HG02588 (cell line): Measurements from ENCODE around the gene FAM184A.
A peak's percentile ranks its signal among the peaks of the same experiment; 100 is the strongest.
"Not testable (repeated sequence)": the region's sequence is repeated elsewhere in the genome, so short reads cannot be mapped to it uniquely, and the experiment has no call there.

Source experiments
- ATAC-seq: cut with Tn5 transposase; IDR thresholded peaks from one replicate; pipeline ENCODE4 v1.9.1; 2021; ENCODE audit warnings: mild to moderate bottlenecking, moderate library complexity; ENCODE audit not compliant: unreplicated experiment

Gene FAM184A

GRCh38 chr6:119102901-119103300 lies 24.4 kb upstream of the FAM184A start:
- no peak for ATAC-seq

GRCh38 chr6:119100115-119100514 lies 21.7 kb upstream of the FAM184A start:
- ATAC-seq, result no peak

GRCh38 chr6:119097815-119098361 lies 19.4 kb upstream of the FAM184A start:
- not testable (repeated sequence) for ATAC-seq

- no peak for ATAC-seq
Observed at GRCh38 chr6:119096721-119097565, 18.5 kb upstream of the FAM184A start.

- no peak for ATAC-seq
Observed at GRCh38 chr6:119090256-119090655, 11.8 kb upstream of the FAM184A start.

GRCh38 chr6:119084784-119085183 lies 6.3 kb upstream of the FAM184A start:
- no peak for ATAC-seq

GRCh38 chr6:119083007-119083406 lies 4.5 kb upstream of the FAM184A start:
- ATAC-seq, result no peak

- ATAC-seq, result no peak
Observed at GRCh38 chr6:119079283-119079809, 882 bp upstream of the FAM184A start.

- peak; percentile 28 for ATAC-seq
Observed at GRCh38 chr6:119077643-119078375, 655 bp downstream of the FAM184A start.

- no peak for ATAC-seq
Observed at GRCh38 chr6:119077391-119077642, 1.1 kb downstream of the FAM184A start.

- no peak for ATAC-seq
Observed at GRCh38 chr6:119076576-119077390, 1.7 kb downstream of the FAM184A start.

- no peak for ATAC-seq
Observed at GRCh38 chr6:119076173-119076572, 2.3 kb downstream of the FAM184A start.

- no peak for ATAC-seq
Observed at GRCh38 chr6:119075200-119075981, 3.1 kb downstream of the FAM184A start.

- no peak for ATAC-seq
Observed at GRCh38 chr6:119073307-119074051, 5.0 kb downstream of the FAM184A start.

GRCh38 chr6:119071576-119071975 lies 6.9 kb downstream of the FAM184A start:
- no peak for ATAC-seq

- no peak for ATAC-seq
Observed at GRCh38 chr6:119067091-119067490, 11.4 kb downstream of the FAM184A start.

- no peak for ATAC-seq
Observed at GRCh38 chr6:119066517-119066916, 11.9 kb downstream of the FAM184A start.

GRCh38 chr6:119065955-119066354 lies 12.5 kb downstream of the FAM184A start:
- ATAC-seq, result no peak

- no peak for ATAC-seq
Observed at GRCh38 chr6:119065382-119065781, 13.1 kb downstream of the FAM184A start.

GRCh38 chr6:119063491-119063890 lies 15.0 kb downstream of the FAM184A start:
- ATAC-seq, result no peak
